Immature natural killer cell (primary cell): ENCODE measurements around the gene NME8. TPM values are rescaled to one million over a fixed set of nuclear protein-coding genes. Genes with fewer than 3 reads are reported as not detected.

Source experiments
- DNase-seq, 3 donors: peaks; one replicate each; pipeline ENCODE4 v3.0.0; 2022; ENCODE audit warnings: mixed read lengths in 1 of 3
- H3K27ac Mint-ChIP-seq, 6 donors: one replicate each; pipeline ENCODE4 v1.8.0; 2020; ENCODE audit warnings: mixed read lengths in 6 of 6, mild to moderate bottlenecking in 5 of 6, inconsistent platforms in 4 of 6, moderate library complexity in 3 of 6
- H3K27me3 Mint-ChIP-seq, 3 donors: one replicate each; pipeline ENCODE4 v1.8.0; 2020 to 2021; ENCODE audit warnings: low read depth in 3 of 3, mild to moderate bottlenecking in 3 of 3, mixed read lengths in 3 of 3, moderate library complexity in 3 of 3, inconsistent platforms in 1 of 3
- H3K36me3 Mint-ChIP-seq, 3 donors: one replicate each; pipeline ENCODE4 v1.8.0; 2020; ENCODE audit warnings: mixed read lengths in 3 of 3, inconsistent platforms in 2 of 3, mild to moderate bottlenecking in 2 of 3
- H3K4me1 Mint-ChIP-seq, 2 donors: one replicate each; pipeline ENCODE4 v1.8.0; 2020; ENCODE audit warnings: inconsistent platforms in 2 of 2, mild to moderate bottlenecking in 2 of 2, mixed read lengths in 2 of 2, moderate library complexity in 1 of 2
- H3K4me3 Mint-ChIP-seq, 5 donors: one replicate each; pipeline ENCODE4 v1.8.0; 2020; ENCODE audit warnings: mild to moderate bottlenecking in 5 of 5, mixed read lengths in 5 of 5, inconsistent platforms in 3 of 5, moderate library complexity in 3 of 5
- H3K9me3 Mint-ChIP-seq, 6 donors: one replicate each; pipeline ENCODE4 v1.8.0; 2020; ENCODE audit warnings: mild to moderate bottlenecking in 6 of 6, mixed read lengths in 6 of 6, inconsistent platforms in 4 of 6, moderate library complexity in 3 of 6
- polyA plus RNA-seq, 3 donors: library from polyadenylated mRNA; unstranded; fragments of 300-500 nt; fragmentation: Illumina TruSeq; gene quantifications; one replicate each; pipeline ENCODE4 v1.2.3, GENCODE V29; 2021

NME8 gene
- polyA plus RNA-seq, 3 donors from 2014 or later: 2.6 to 14.1 (median 4.7) TPM

DNA sequence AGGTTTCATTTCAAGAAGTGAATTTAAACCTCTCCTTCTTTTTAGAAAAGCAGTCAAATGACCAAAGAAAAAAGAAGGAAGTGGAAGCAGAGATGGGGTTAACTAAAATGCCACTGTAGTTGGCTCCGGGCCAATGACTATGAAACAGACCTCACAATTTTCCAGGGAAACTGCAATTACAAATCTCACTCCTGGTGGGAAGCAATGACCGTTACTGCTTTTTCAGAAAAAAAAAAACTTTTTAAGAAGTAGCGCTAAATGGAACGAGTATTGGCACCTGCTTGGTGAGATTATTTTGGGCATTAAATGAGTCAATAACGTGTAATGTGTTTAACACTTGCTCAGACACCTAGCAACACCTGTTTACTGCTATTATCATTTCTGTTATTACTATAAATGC lies 67.0 kb downstream of the NME8 start:
- H3K9me3 Mint-ChIP-seq: peaks cover 0 to 2% (median 0%) of the 10 kb centered on the region in 6 donors
- no peak for DNase-seq
- peaks cover 2 to 41% (median 13%) of the 10 kb centered on the region in 3 donors for H3K27me3 Mint-ChIP-seq
- H3K27ac Mint-ChIP-seq: no peak overlapping the region
- no peak overlapping the region for H3K4me3 Mint-ChIP-seq
- H3K36me3 Mint-ChIP-seq: no peaks in the 10 kb centered on the region
- H3K4me1 Mint-ChIP-seq: peaks cover 18% of the 10 kb centered on the region in 2 donors

DNA sequence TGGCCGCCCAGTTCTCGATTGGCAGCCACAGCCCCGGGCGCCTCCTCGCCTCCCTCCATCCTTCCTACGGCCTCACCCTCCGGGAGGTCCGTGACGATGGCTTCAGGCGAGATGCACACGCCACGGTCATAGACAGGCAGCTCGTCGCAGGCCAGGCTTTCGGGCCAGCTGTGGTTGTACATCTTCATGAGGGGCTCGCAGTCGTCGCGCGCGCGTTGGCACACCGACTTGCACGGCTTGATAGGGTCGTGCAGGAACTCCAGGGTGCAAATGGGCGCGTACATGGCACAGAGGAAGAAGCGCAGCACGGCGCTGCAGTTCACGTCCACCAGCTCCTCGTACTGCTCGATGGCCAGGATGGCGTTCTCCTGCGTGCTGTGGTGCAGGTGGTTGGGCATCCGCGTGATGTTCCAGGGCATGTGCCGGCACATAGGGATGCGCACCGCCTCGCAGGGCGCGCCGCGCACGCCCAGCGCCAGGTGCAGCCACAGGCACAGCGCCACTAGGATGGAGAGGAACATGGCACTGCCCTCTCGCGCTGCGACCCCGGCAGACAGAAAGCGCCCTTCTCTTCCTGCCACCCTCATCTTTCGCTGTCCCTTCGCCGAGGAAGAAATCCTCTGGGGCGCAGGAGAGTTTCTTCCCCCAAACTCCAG lies 67.7 kb downstream of the NME8 start:
- DNase-seq: no peak
- Mint-ChIP-seq H3K36me3 (no peaks in the 10 kb centered on the region), H3K9me3 (peaks cover 0 to 2% (median 0%) of the 10 kb centered on the region in 6 donors), H3K4me1 (peaks cover 20 to 21% of the 10 kb centered on the region in 2 donors), H3K27me3 (peaks cover 2 to 39% (median 13%) of the 10 kb centered on the region in 3 donors), H3K4me3 (peak overlapping the region; percentile 11 to 72 (median 70)), H3K27ac (no peak overlapping the region)

DNA sequence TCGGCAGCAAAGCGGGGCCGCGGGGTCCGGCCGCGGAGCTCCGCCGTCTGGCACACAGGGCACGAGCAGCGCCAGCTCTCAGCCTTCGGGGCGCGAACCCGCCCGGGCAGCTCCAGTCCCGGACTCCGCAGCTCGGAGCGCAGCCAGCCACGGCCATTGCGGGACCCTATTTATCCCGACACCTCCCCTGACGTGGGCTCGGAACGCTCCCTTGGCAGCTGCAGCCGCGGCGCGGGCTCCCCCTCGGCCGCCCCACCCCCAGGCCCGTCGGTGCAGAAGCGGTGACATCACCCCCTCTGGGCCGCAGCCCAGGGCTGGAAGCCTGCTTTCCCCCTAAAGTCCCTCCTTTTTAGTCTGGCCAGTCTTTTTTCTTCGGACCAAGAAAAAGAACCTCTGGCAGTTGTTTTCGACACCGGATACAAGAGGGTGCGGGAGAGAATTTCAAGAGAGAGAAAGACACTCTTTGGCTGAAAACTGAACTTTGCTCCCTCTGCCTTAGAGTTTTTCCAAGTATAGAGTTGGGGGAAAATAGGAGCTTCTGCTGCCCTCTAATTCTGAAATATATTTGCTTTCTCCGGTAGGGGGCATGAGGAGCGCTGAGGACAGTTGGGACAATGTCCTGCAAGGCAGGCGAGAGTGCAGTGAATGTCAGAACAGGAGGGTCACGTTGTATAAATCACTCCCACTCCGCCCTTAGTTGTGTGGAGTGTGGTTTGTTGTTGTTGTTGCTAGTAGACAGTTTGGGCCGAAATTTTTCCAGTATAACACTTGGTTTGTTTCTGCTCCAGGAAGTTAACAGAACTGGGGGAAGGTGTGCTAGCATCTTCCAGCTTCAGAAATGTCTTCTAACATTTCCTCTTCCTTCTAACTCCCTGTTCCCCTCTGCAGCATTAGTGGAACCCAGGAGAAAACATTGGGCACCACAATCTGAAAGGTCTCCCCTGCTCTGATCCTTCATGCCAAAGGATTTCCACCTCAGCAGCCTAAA lies 68.6 kb downstream of the NME8 start, which contains the start of gene SFRP4:
TSS of gene SFRP4 (minus strand) at position 145 of the 988 bp plus-strand sequence. CDS start 280 bp downstream, outside the sequence.
- H3K4me1 Mint-ChIP-seq: peaks cover 25 to 29% of the 10 kb centered on the region in 2 donors
- peak; percentile 4 to 20 (median 18) for DNase-seq
- H3K4me3 Mint-ChIP-seq: peak within 1 kb of the TSS; percentile 38 to 72 (median 70)
- H3K27ac Mint-ChIP-seq: no peak within 1 kb of the TSS
- peaks cover 2 to 36% (median 14%) of the 10 kb centered on the region in 3 donors for H3K27me3 Mint-ChIP-seq
- no peaks in the 10 kb centered on the region for H3K36me3 Mint-ChIP-seq
- H3K9me3 Mint-ChIP-seq: peaks cover 0 to 2% (median 0%) of the 10 kb centered on the region in 6 donors

DNA sequence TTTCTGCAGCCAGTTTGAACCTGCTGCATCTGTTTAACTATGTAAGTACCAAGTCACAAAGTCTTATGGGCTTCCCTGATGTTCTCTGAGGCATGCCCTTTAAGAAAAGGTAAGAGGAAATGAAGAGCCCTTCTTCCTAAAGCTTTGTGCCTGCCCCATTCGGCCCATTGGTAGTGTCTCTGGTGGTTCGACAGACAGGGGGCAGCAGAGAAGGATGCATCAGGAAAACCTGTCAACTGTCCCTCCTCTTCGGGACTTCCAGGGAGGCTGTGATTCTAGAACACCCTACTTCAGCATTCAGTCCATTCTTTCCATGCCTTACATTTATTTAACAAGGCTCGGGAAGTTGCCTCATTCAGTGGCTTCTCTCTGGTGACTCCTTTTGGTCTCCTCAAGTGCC lies 70.1 kb downstream of the NME8 start:
- H3K27ac Mint-ChIP-seq: no peak overlapping the region
- no peak overlapping the region for H3K4me3 Mint-ChIP-seq
- H3K4me1 Mint-ChIP-seq: peaks cover 26 to 32% of the 10 kb centered on the region in 2 donors
- DNase-seq: no peak
- H3K9me3 Mint-ChIP-seq: peaks cover 0 to 2% (median 0%) of the 10 kb centered on the region in 6 donors
- no peaks in the 10 kb centered on the region for H3K36me3 Mint-ChIP-seq
- peaks cover 3 to 38% (median 13%) of the 10 kb centered on the region in 3 donors for H3K27me3 Mint-ChIP-seq

DNA sequence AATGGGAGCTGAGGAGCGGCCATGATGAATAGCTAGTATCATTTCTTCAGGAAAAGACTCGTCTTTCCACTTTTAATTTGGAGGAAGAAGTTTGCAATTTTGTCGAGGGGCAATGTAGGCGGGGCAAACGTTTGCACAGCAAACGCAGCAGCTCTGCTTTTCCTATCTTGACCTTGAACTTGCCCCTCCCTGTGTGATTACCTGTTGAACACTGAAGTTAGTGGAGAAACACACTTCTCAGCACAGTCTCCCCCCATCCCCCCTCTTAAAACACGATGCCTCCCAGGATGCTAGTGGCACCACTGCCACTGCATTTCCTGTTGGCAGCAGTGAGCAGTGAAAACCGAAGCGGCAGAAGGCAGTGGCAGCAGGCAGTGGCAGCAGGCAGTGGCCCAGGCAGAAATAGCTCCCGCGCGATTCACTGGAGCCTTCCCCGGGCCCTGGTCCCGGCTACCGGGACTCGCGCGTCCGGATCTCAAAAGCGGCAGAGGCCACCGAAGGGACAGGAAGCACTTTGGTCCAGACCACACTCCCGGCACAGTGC lies 72.0 kb downstream of the NME8 start, which contains the start of gene EPDR1:
TSS of gene EPDR1 (plus strand) at position 336 of the 544 bp plus-strand sequence. CDS start 300 bp downstream, outside the sequence.
- peak; percentile 18 to 44 (median 40) for DNase-seq
- H3K27me3 Mint-ChIP-seq: peaks cover 6 to 27% (median 6%) of the 10 kb centered on the region in 3 donors
- H3K4me1 Mint-ChIP-seq: peaks cover 26 to 32% of the 10 kb centered on the region in 2 donors
- H3K36me3 Mint-ChIP-seq: peaks cover 0 to 3% (median 0%) of the 10 kb centered on the region in 3 donors
- peaks cover 0 to 5% (median 0%) of the 10 kb centered on the region in 6 donors for H3K9me3 Mint-ChIP-seq
- peak within 1 kb of the TSS; percentile 87 to 90 (median 89) for H3K4me3 Mint-ChIP-seq
- H3K27ac Mint-ChIP-seq: peak within 1 kb of the TSS in 3 of 6 donors; percentile 6 to 38 (median 15)

DNA sequence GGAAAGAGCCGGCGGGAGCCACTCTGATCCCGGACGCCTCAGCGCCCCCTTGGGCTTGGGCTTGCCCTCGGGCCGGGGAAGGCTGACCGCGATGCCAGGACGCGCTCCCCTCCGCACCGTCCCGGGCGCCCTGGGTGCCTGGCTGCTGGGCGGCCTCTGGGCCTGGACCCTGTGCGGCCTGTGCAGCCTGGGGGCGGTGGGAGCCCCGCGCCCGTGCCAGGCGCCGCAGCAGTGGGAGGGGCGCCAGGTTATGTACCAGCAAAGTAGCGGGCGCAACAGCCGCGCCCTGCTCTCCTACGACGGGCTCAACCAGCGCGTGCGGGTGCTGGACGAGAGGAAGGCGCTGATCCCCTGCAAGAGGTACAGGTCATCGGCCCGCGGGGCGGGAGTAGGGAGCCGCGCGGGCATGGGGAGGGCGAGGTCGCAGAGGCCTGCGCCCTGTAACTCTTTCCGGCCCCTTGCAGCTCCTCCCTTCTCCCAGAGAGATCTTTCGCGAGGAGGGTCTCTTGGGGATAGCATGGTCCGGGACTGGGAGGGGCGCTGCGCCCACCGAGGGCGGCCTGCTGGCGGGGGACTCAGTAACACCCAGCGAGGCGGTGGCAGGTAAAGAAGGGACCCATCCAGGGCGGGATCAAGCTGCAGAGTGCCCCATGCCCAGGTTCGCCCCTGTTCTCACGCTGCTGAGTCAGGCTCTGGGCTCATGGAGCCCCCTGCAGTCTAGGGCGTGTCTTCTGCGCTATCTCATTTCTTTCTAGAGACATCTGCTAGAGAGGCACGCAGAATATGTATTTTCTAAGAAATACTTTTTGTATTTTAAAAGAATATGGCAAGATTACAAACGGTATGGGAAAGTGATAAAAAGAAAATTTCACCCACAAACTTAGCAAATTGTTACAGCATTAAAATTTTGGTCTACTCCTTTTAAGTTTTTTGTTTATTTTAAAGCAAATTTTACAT lies 72.7 kb downstream of the NME8 start:
- DNase-seq: peak in 2 of 3 donors; percentile 1 to 14
- Mint-ChIP-seq H3K9me3 (peaks cover 0 to 6% (median 0%) of the 10 kb centered on the region in 6 donors), H3K4me3 (peak overlapping the region; percentile 87 to 90 (median 89)), H3K27ac (peak overlapping the region in 1 of 6 donors; percentile 38), H3K36me3 (peaks cover 0 to 5% (median 4%) of the 10 kb centered on the region in 3 donors), H3K4me1 (peaks cover 24 to 30% of the 10 kb centered on the region in 2 donors), H3K27me3 (peaks cover 6 to 21% (median 6%) of the 10 kb centered on the region in 3 donors)

DNA sequence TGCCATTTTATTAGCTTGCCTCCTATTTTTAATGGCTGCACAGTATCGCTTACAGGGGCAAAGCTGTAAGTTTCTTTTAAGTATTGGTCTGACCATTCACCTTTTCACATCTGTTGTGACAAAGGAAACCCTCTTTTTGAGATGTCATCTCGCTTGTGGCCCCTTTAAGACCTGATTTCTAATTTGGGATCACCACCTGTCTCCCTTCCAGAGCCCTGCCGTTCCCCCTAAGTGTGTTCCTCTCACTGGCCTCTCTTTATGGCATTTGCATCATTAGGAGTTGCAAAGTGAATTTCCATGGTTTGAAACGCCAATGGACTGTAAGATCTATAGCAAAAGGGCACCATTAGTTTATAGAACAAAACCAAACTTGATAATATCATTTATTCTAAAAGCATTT lies 73.5 kb downstream of the NME8 start:
- Mint-ChIP-seq H3K36me3 (peaks cover 0 to 9% (median 7%) of the 10 kb centered on the region in 3 donors), H3K4me3 (peak overlapping the region; percentile 78 to 83 (median 82)), H3K9me3 (peaks cover 0 to 8% (median 1%) of the 10 kb centered on the region in 6 donors), H3K27me3 (peaks cover 6 to 21% (median 6%) of the 10 kb centered on the region in 3 donors), H3K4me1 (peaks cover 20 to 27% of the 10 kb centered on the region in 2 donors), H3K27ac (no peak overlapping the region)
- no peak for DNase-seq

DNA sequence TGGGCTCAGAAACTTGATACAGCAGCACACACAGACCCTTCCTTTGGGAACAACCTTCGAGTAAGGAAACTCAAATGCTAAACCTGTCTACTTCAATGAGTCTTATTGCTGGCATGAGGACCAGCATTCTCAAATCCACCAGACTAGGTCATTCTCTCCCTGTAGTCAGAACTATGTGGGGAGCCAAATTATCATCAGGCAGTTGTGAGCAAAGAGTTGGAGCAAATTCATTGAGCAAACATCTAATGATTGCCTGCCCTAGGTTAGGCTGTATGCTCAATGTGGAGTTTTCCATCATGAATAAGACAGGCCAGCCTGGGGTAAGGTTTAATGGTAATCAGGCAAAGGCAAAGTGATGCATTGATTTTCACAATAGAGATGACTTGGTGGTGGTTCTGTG lies 75.6 kb downstream of the NME8 start:
- no peak for DNase-seq
- Mint-ChIP-seq H3K36me3 (peaks cover 0 to 9% (median 7%) of the 10 kb centered on the region in 3 donors), H3K9me3 (peaks cover 0 to 8% (median 1%) of the 10 kb centered on the region in 6 donors), H3K27ac (no peak overlapping the region), H3K27me3 (peaks cover 4 to 12% (median 6%) of the 10 kb centered on the region in 3 donors), H3K4me3 (no peak overlapping the region), H3K4me1 (peaks cover 12 to 18% of the 10 kb centered on the region in 2 donors)

DNA sequence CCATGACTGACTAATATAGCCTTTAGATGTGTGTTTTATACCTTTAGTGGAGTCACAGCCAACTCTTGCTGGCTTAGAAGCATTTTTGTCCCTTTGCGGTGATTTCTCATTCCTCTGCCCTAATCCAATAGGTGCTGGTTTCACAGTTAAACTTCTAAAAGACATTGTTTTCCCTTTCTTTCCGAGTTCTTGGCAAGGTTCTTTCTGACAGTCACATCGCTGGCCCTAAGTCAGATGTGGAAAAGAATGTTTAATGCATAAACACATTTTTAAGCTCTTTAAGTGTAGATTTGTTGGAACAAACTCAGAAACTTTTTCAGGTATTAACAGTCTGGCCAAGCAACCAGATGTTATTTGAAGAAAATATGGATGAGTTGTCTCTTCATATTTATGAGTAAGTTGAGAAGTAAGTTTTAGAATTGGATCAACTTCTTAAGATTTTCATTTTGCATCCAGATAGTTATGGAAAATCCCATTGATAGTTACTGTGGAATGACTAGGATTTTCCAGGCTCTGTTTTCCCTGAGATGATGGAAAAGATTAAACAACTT lies 76.2 kb downstream of the NME8 start:
- H3K9me3 Mint-ChIP-seq: peaks cover 0 to 8% (median 1%) of the 10 kb centered on the region in 6 donors
- peaks cover 0 to 9% (median 7%) of the 10 kb centered on the region in 3 donors for H3K36me3 Mint-ChIP-seq
- peaks cover 4 to 11% (median 6%) of the 10 kb centered on the region in 3 donors for H3K27me3 Mint-ChIP-seq
- H3K4me3 Mint-ChIP-seq: no peak overlapping the region
- H3K27ac Mint-ChIP-seq: no peak overlapping the region
- peaks cover 12 to 18% of the 10 kb centered on the region in 2 donors for H3K4me1 Mint-ChIP-seq
- no peak for DNase-seq

DNA sequence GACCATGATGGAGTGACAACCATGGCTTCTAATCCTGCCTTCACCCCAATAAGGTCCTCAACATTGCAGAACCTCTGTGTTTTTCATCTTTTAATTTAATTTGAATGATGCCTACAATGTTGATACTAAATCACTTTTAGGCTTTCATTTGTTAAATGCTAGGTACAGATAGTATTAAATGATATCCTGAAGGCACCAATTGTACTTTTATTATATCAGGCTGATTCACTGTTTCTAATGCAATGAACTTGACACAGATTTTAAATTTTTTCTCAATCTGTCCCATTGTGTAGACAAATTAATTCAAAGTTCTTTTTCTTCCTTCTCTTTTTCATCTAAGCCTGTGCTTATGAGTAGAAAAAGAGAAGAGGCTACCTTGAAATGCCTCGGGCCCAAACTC lies 77.2 kb downstream of the NME8 start:
- Mint-ChIP-seq H3K4me3 (no peak overlapping the region), H3K4me1 (peaks cover 6 to 12% of the 10 kb centered on the region in 2 donors), H3K9me3 (peaks cover 0 to 8% (median 1%) of the 10 kb centered on the region in 6 donors), H3K27me3 (peaks cover 2 to 6% (median 4%) of the 10 kb centered on the region in 3 donors), H3K36me3 (peaks cover 0 to 9% (median 7%) of the 10 kb centered on the region in 3 donors), H3K27ac (no peak overlapping the region)
- no peak for DNase-seq

DNA sequence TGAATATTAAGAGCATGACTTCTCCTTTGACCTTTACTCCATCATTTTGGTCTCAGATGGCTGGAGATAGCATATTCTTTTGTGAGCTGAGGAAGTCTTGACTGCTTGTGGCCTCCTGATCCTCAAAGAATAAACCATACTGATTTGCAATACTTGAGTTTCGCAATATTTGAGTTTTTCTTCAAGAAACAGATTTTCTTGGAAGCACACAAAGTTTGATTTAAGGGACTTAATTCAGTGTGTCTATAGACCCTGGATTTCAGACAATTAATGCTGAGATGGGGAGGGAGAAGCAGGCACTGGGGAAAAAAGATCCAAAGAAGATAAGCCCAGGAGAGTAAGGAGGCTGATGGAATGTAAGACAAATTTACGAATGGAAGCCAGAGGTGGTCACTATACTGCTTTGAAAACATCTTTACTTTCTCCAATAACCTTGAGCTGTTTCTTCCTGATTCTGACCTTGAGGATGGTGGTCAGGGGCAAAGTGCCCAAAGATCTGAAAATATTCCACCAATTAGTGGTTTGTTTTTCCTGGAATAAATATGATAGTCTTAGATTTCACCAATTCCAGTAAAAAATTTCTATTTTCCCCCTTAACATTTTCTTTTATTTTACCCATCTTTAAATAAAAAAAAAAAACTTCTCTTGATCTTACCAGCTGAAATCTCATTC lies 79.5 kb downstream of the NME8 start:
- H3K4me1 Mint-ChIP-seq: no peaks in the 10 kb centered on the region

More for the DNA sequence above, 79.5 kb downstream of the NME8 start:
- Mint-ChIP-seq H3K36me3 (peaks cover 0 to 9% (median 7%) of the 10 kb centered on the region in 3 donors), H3K27ac (no peak overlapping the region), H3K27me3 (peaks cover 0 to 4% (median 2%) of the 10 kb centered on the region in 3 donors), H3K9me3 (peaks cover 0 to 8% (median 1%) of the 10 kb centered on the region in 6 donors), H3K4me3 (no peak overlapping the region)
- no peak for DNase-seq
